ENCODE results near the gene MSH4. TPM values are rescaled to one million over a fixed set of nuclear protein-coding genes. Genes with fewer than 3 reads are reported as not detected.
A peak's percentile ranks its signal among the peaks of the same experiment; 100 is the strongest.

MSH4 gene
- total RNA-seq, 1 donor from 2014 or later = not detected

DNA sequence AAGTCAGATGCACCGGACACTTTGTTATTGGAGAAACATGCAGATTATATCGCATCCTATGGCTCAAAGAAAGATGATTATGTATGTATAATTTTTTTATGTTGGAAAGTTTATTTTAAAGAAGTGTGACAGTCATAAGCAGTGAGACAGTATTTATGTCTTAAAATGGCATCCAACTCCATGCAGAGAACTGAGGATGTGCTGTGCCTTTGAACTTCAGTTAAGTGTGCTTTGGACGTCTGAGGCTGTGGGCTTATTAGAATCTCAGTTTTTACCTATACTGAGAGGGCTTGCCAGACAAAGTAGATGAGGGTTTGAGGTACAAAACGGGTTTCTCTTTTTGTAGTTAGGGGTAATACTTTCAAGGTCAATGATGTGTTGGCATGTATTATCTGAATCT is 9.2 kb upstream of the MSH4 start:
- peak overlapping the region; percentile 58 for H3K4me3 ChIP-seq
- Mint-ChIP-seq H3K36me3 (peaks cover 17% of the 10 kb centered on the region), H3K9me3 (peaks cover 2% of the 10 kb centered on the region), H3K27me3 (ENCODE audit: insufficient read depth, low read depth) (no peaks in the 10 kb centered on the region), H3K4me3 (peak overlapping the region; percentile 98), H3K27ac (peak overlapping the region; percentile 46), H3K4me1 (peaks cover 40% of the 10 kb centered on the region)
- H3K79me2 ChIP-seq (ENCODE audit: low read depth) = peaks cover 65% of the 10 kb centered on the region
- H3K27ac ChIP-seq = no peak overlapping the region
- DNase-seq (ENCODE audit: low spot score) = no peak
- TF ChIP-seq EZH2 (IDR thresholded peaks at IDR 0.05) = no peak
- no peak for TF ChIP-seq EZH2phosphoT487 (IDR thresholded peaks at IDR 0.05)
- TF ChIP-seq CTCF (IDR thresholded peaks at IDR 0.05) = no peak
- peak overlapping the region; percentile 93 for H3K4me2 ChIP-seq
- H2AFZ ChIP-seq (replicated peaks) = no peak overlapping the region
- H3F3A ChIP-seq (ENCODE audit: low read depth) = peaks cover 28% of the 10 kb centered on the region
- peaks cover 49% of the 10 kb centered on the region for H3K4me1 ChIP-seq
- H4K20me1 ChIP-seq (ENCODE audit: low read depth) = peaks cover 56% of the 10 kb centered on the region
- H3K9ac ChIP-seq = peak overlapping the region; percentile 81
- H3K27me3 ChIP-seq = no peaks in the 10 kb centered on the region
- H3K36me3 ChIP-seq = peaks cover 18% of the 10 kb centered on the region
- no peaks in the 10 kb centered on the region for H3K9me3 ChIP-seq (ENCODE audit: low read depth)

DNA sequence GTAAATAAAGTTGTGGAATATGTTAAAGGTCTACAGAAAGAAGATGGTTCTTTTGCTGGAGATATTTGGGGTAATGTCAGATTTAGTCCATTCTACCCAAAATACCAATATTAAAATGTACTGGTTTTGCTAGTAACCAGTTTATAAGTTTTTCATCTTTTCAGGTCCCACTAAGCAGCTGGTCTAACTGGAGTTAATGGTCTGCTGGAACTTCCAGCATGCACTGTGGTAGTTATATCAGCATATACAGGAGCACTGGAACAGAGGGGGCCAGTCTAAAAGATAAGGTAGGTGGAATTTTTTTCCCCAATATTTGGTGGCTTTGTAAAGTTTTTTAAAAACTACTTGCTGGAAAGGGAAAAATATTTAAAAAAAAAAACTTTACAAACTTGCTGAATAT is 6.7 kb upstream of the MSH4 start:
- peak overlapping the region; percentile 58 for H3K4me3 ChIP-seq
- Mint-ChIP-seq H3K27ac (no peak overlapping the region), H3K4me1 (peaks cover 40% of the 10 kb centered on the region), H3K36me3 (peaks cover 26% of the 10 kb centered on the region), H3K4me3 (no peak overlapping the region), H3K27me3 (ENCODE audit: insufficient read depth, low read depth) (no peaks in the 10 kb centered on the region), H3K9me3 (no peaks in the 10 kb centered on the region)
- peak overlapping the region; percentile 73 for H3K27ac ChIP-seq
- peaks cover 52% of the 10 kb centered on the region for H3F3A ChIP-seq (ENCODE audit: low read depth)
- H3K9ac ChIP-seq = no peak overlapping the region
- no peaks in the 10 kb centered on the region for H3K9me3 ChIP-seq (ENCODE audit: low read depth)
- peaks cover 36% of the 10 kb centered on the region for H3K36me3 ChIP-seq
- no peak for TF ChIP-seq EZH2 (IDR thresholded peaks at IDR 0.05)
- no peak for TF ChIP-seq EZH2phosphoT487 (IDR thresholded peaks at IDR 0.05)
- no peak for TF ChIP-seq CTCF (IDR thresholded peaks at IDR 0.05)
- H4K20me1 ChIP-seq (ENCODE audit: low read depth) = peaks cover 73% of the 10 kb centered on the region
- DNase-seq (ENCODE audit: low spot score) = no peak
- H2AFZ ChIP-seq (replicated peaks) = no peak overlapping the region
- H3K4me2 ChIP-seq = peak overlapping the region; percentile 93
- peaks cover 78% of the 10 kb centered on the region for H3K79me2 ChIP-seq (ENCODE audit: low read depth)
- no peaks in the 10 kb centered on the region for H3K27me3 ChIP-seq
- peaks cover 52% of the 10 kb centered on the region for H3K4me1 ChIP-seq

DNA sequence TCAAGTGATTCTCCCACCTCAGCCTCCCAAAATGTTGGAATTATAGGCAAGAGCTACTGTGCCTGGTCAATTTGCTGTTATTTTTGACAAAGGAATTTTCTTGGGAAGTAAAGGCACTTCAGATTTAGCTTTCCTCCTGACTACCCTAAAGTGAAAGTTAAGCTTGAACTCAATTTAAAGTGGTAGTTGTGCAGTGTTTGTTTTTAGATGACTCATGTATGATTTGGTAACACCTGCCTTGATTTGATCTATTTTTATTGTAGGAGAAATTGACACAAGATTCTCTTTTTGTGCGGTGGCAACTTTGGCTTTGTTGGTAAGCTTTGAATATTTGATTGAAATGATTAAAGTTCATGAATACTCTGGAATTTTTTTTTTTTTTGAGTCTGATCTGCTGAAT is 5.7 kb upstream of the MSH4 start:
- peaks cover 46% of the 10 kb centered on the region for H3K4me1 ChIP-seq
- H4K20me1 ChIP-seq (ENCODE audit: low read depth) = peaks cover 73% of the 10 kb centered on the region
- H3K4me3 ChIP-seq = no peak overlapping the region
- no peak overlapping the region for H3K9ac ChIP-seq
- no peak overlapping the region for H3K4me3 Mint-ChIP-seq
- H3F3A ChIP-seq (ENCODE audit: low read depth) = peaks cover 54% of the 10 kb centered on the region
- peaks cover 78% of the 10 kb centered on the region for H3K79me2 ChIP-seq (ENCODE audit: low read depth)
- H3K27me3 ChIP-seq = no peaks in the 10 kb centered on the region
- H3K4me2 ChIP-seq = no peak overlapping the region
- H3K27ac ChIP-seq = peak overlapping the region; percentile 73
- H3K27me3 Mint-ChIP-seq (ENCODE audit: insufficient read depth, low read depth) = no peaks in the 10 kb centered on the region
- H3K36me3 ChIP-seq = peaks cover 36% of the 10 kb centered on the region
- H3K9me3 Mint-ChIP-seq = no peaks in the 10 kb centered on the region
- H3K4me1 Mint-ChIP-seq = peaks cover 34% of the 10 kb centered on the region
- H3K27ac Mint-ChIP-seq = no peak overlapping the region
- no peaks in the 10 kb centered on the region for H3K9me3 ChIP-seq (ENCODE audit: low read depth)
- TF ChIP-seq CTCF (IDR thresholded peaks at IDR 0.05) (no peak), EZH2phosphoT487 (IDR thresholded peaks at IDR 0.05) (no peak), EZH2 (IDR thresholded peaks at IDR 0.05) (no peak)
- DNase-seq (ENCODE audit: low spot score) = no peak
- no peak overlapping the region for H2AFZ ChIP-seq (replicated peaks)
- H3K36me3 Mint-ChIP-seq = peaks cover 26% of the 10 kb centered on the region
